HCT116 (cell line): ENCODE measurements around the gene ING4. TPM values are rescaled to one million over a fixed set of nuclear protein-coding genes. Genes with fewer than 3 reads are reported as not detected.

Experiments
- ATAC-seq: fragments of 200-7000 bp; cut with Tn5 transposase; 2 replicates; pipeline ENCODE4 v1.9.1; 2020; ENCODE audit warnings: mild to moderate bottlenecking, moderate library complexity
- BruUV-seq: library from RNA; stranded (reverse); fragments of 400-500 nt; replicated peaks from 2 replicates; lab custom pipeline; 2021; lab: Mats Ljungman, UMichigan
- CTCF ChIA-PET: fragments of 300-600 bp; sonication (Branson Sonifier 250); formaldehyde crosslinking; loops from one replicate; lab custom pipeline; 2021; ENCODE audit warnings: antibody characterized with exemption; lab: Charles Lee
- POLR2A ChIA-PET: fragments of 300-600, 350-600 bp; sonication (Branson Sonifier 250); formaldehyde crosslinking; loops from one replicate; lab custom pipeline; 2021; ENCODE audit warnings: antibody characterized with exemption; lab: Charles Lee
- RAD21 ChIA-PET, 2 experiments: fragments of 300-600 bp; sonication (Branson Sonifier 250); formaldehyde crosslinking; loops; one replicate each; lab custom pipeline; 2023; ENCODE audit warnings: low total read pairs in 2 of 2; ENCODE audit not compliant: uncharacterized antibody in 2 of 2, unreplicated experiment in 2 of 2, low non-redundant PET in 1 of 2; lab: Charles Lee
- DNase-seq: peaks from one replicate; pipeline ENCODE4 v3.0.0-alpha.2; 2010; ENCODE audit warnings: low read depth, low spot score
- H2AFZ ChIP-seq: fragments of 200-600 bp; shearing (Covaris generic), sonication (generic); 2 replicates; pipeline ENCODE4 v1.6.1; 2017; ENCODE audit warnings: low read depth, mixed run types, mixed read lengths, antibody characterized with exemption, low read length; ENCODE audit not compliant: poor library complexity, severe bottlenecking
- H3K27ac ChIP-seq: 2 replicates; pipeline ENCODE4 v1.5.1; 2012; ENCODE audit warnings: low read depth, low read length
- H3K27me3 ChIP-seq: fragments of 200-600 bp; sonication (generic); 2 replicates; pipeline ENCODE4 v1.6.1; 2016; ENCODE audit warnings: mixed run types, low read length, mixed read lengths; ENCODE audit not compliant: insufficient read depth
- H3K36me3 ChIP-seq, 2 experiments: fragments of 200-500 bp in 1 of 2; fragments of 200-600 bp in 1 of 2; sonication (Bioruptor generic) in 1 of 2; sonication (generic) in 1 of 2; 2 replicates each; pipeline versions ENCODE4 v1.5.1 to v1.6.1; 2014 to 2016; ENCODE audit warnings: low read length in 2 of 2, inconsistent platforms in 1 of 2, mixed read lengths in 1 of 2, mixed run types in 1 of 2; ENCODE audit not compliant: insufficient read depth in 2 of 2, control insufficient read depth in 1 of 2
- H3K4me1 ChIP-seq, 2 experiments: fragments of 200-600 bp in 1 of 2; sonication (generic) in 1 of 2; 2 replicates each; pipeline versions ENCODE4 v1.5.1 to v1.6.1; 2012 to 2017; ENCODE audit warnings: low read length in 2 of 2, inconsistent platforms in 1 of 2, mild to moderate bottlenecking in 1 of 2, mixed read lengths in 1 of 2, mixed run types in 1 of 2, moderate library complexity in 1 of 2; ENCODE audit not compliant: insufficient read depth in 2 of 2, control insufficient read depth in 1 of 2
- H3K4me2 ChIP-seq: fragments of 200-600 bp; sonication (generic); 2 replicates; pipeline ENCODE4 v1.6.1; 2017; ENCODE audit warnings: mixed run types, low read length, mixed read lengths
- H3K4me3 ChIP-seq, 2 experiments: fragments of 200-600 bp in 1 of 2; sonication (generic) in 1 of 2; replicated peaks in 1 of 2; 2 replicates each; pipeline ENCODE4 v1.5.1; 2011 to 2016; ENCODE audit warnings: low read length in 2 of 2, control low read depth in 1 of 2, low read depth in 1 of 2, mild to moderate bottlenecking in 1 of 2, mixed read lengths in 1 of 2, mixed run types in 1 of 2
- H3K79me2 ChIP-seq: fragments of 200-600 bp; sonication (generic); 2 replicates; pipeline ENCODE4 v1.6.1; 2017; ENCODE audit warnings: mild to moderate bottlenecking, mixed run types, low read length, moderate library complexity, mixed read lengths; ENCODE audit not compliant: insufficient read depth
- H3K9ac ChIP-seq: fragments of 200-600 bp; sonication (generic); 2 replicates; pipeline ENCODE4 v1.6.1; 2016; ENCODE audit warnings: low read length, mixed read lengths
- H3K9me2 ChIP-seq: fragments of 200-600 bp; sonication (generic), shearing (Covaris generic); 2 replicates; pipeline ENCODE4 v1.6.1; 2017; ENCODE audit warnings: mixed run types, mild to moderate bottlenecking, moderate library complexity; ENCODE audit not compliant: insufficient read depth
- H3K9me3 ChIP-seq, 2 experiments: fragments of 200-500 bp in 1 of 2; fragments of 200-600 bp in 1 of 2; sonication (Bioruptor generic) in 1 of 2; sonication (generic) in 1 of 2; 2 replicates each; pipeline ENCODE4 v1.6.1; 2014 to 2017; ENCODE audit warnings: low read length in 2 of 2, mixed read lengths in 2 of 2, inconsistent platforms in 1 of 2, low read depth in 1 of 2, mild to moderate bottlenecking in 1 of 2, mixed run types in 1 of 2, moderate library complexity in 1 of 2; ENCODE audit not compliant: control insufficient read depth in 1 of 2, insufficient read depth in 1 of 2
- H4K20me1 ChIP-seq: fragments of 200-600 bp; sonication (generic), shearing (Covaris generic); 2 replicates; pipeline ENCODE4 v1.6.1; 2017; ENCODE audit warnings: mixed run types, mild to moderate bottlenecking, moderate library complexity; ENCODE audit not compliant: insufficient read depth
- CBX3 ChIP-seq: IDR thresholded peaks from 2 replicates; pipeline ENCODE4 v1.6.1; 2012; ENCODE audit warnings: low read depth
- CEBPB ChIP-seq: IDR thresholded peaks from 2 replicates; pipeline ENCODE4 v1.6.1; 2012; ENCODE audit warnings: low read depth
- ELF1 ChIP-seq: IDR thresholded peaks from 2 replicates; pipeline ENCODE4 v1.6.1; 2012; ENCODE audit warnings: low read depth, borderline replicate concordance
- EZH2 ChIP-seq: fragments of 200-600 bp; sonication (generic); IDR thresholded peaks from 2 replicates; pipeline ENCODE4 v1.6.1; 2017; ENCODE audit warnings: antibody characterized with exemption, mixed run types
- EZH2phosphoT487 ChIP-seq: fragments of 200-600 bp; IDR thresholded peaks from 2 replicates; pipeline ENCODE4 v1.6.1; 2018; ENCODE audit warnings: antibody characterized with exemption, borderline replicate concordance
- FOSL1 ChIP-seq: IDR thresholded peaks from 2 replicates; pipeline ENCODE4 v1.6.1; 2012; ENCODE audit warnings: low read depth
- JUND ChIP-seq: IDR thresholded peaks from 2 replicates; pipeline ENCODE4 v1.6.1; 2012
- POLR2A ChIP-seq: IDR thresholded peaks from 2 replicates; pipeline ENCODE4 v1.7.0; 2011; ENCODE audit warnings: borderline replicate concordance; ENCODE audit not compliant: insufficient read depth, insufficient read length; ENCODE audit errors: extremely low read depth
- POLR2AphosphoS5 ChIP-seq: IDR thresholded peaks from 2 replicates; pipeline ENCODE4 v1.6.1; 2011; ENCODE audit warnings: mild to moderate bottlenecking, low read depth, low read length, moderate library complexity
- SRF ChIP-seq: IDR thresholded peaks from 2 replicates; pipeline ENCODE4 v1.6.1; 2012; ENCODE audit warnings: low read depth
- TCF7L2 ChIP-seq: IDR thresholded peaks from 2 replicates; pipeline ENCODE4 v1.7.0; 2011; ENCODE audit warnings: borderline replicate concordance, inconsistent platforms; ENCODE audit not compliant: insufficient read depth, insufficient read length; ENCODE audit errors: extremely low read depth
- ZFX ChIP-seq: fragments of 450-650 bp; IDR thresholded peaks from 2 replicates; pipeline ENCODE4 v1.6.1; 2017
- ZNF274 ChIP-seq: fragments of 200-500 bp; sonication (Bioruptor generic); IDR thresholded peaks from 2 replicates; pipeline ENCODE4 v1.6.1; 2014; ENCODE audit warnings: mild to moderate bottlenecking, low read depth, low read length, inconsistent platforms
- intact Hi-C: fragments of 100-400 bp; cut with micrococcal nuclease; formaldehyde crosslinking; loops from 2 replicates; pipeline ENCODE4 v1.10.0; 2022
- total RNA-seq: library from RNA; stranded (reverse); gene quantifications from one replicate; pipeline ENCODE4 v1.2.1, GENCODE V29; 2021; ENCODE audit not compliant: unreplicated experiment
- TF ChIP-seq, protein P1 (sequence below): IDR thresholded peaks from 2 replicates; pipeline ENCODE4 v1.6.1; 2012
- TF ChIP-seq, protein P2 (sequence below), 3 experiments: fragments of 200-600 bp in 1 of 3; sonication (generic) in 1 of 3; IDR thresholded peaks in 2 of 3; conservative IDR thresholded peaks in 1 of 3; 2 replicates each; pipeline ENCODE4 v1.5.1; 2012 to 2017; ENCODE audit warnings: low read depth in 2 of 3, low read length in 2 of 3, antibody characterized with exemption in 1 of 3, borderline replicate concordance in 1 of 3, control low read depth in 1 of 3, mild to moderate bottlenecking in 1 of 3, mixed read lengths in 1 of 3, mixed run types in 1 of 3, moderate library complexity in 1 of 3; ENCODE audit not compliant: insufficient read depth in 1 of 3
- TF ChIP-seq, protein P3 (sequence below): IDR thresholded peaks from 2 replicates; pipeline ENCODE4 v1.6.1; 2012; ENCODE audit warnings: low read depth

ING4 gene
- total RNA-seq, 1 experiment from 2014 or later: 17.9 TPM

DNA sequence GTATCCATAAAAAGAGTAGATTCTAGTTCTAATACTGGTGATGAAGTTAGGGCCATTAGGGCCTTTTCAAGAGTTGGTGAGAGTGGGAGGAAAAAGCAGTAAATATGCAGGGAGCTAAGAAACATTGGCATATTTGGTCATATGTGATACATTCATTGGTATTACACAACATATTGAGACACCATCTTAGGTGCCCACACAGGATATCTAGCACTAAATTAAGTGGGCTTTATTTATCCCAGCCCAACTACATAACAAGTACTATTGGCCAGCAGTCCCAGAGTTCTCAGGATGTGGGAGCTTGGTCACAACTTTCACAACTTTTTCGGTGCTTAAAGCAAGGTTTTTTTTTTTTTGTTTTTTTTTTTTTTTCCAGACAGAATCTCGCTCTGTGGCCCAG lies 2.0 kb upstream of the ING4 start:
- CTCF ChIA-PET: interaction anchor here (1.8 to 2.2 kb wide), 2 partner anchors 19 to 25 kb away, joined by 5 to 11 read pairs; partner anchors contain the start of gene ZNF384
- no TSS peak for BruUV-seq
- no peak overlapping the region for H2AFZ ChIP-seq

More for the DNA sequence above, 2.0 kb upstream of the ING4 start:
- ATAC-seq (no peak), DNase-seq (no peak)
- Histone ChIP-seq H3K9me3 (no peaks in the 10 kb centered on the region), H3K79me2 (peaks cover 6% of the 10 kb centered on the region; the same call in 1 of the 2 replicates), H3K36me3 (peaks cover 13 to 15% of the 10 kb centered on the region in 2 experiments; a peak in 3 of 4 replicates), H3K9ac (no peak overlapping the region), H3K4me3 (no peak overlapping the region), H3K27me3 (no peaks in the 10 kb centered on the region), H4K20me1 (no peaks in the 10 kb centered on the region), H3K4me2 (no peak overlapping the region), H3K27ac (no peak overlapping the region), H3K4me1 (peaks cover 10 to 14% of the 10 kb centered on the region in 2 experiments; a peak in 3 of 4 replicates), H3K9me2 (no peaks in the 10 kb centered on the region)
- intact Hi-C loops: no loop called here
- ChIA-PET RAD21 (interaction anchor here in 1 of 2 experiments (0.7 kb wide), 1 partner anchor 239 kb away, joined by 3 read pairs; no protein-coding TSS in a partner anchor), POLR2A (interaction anchor here (0.6 to 1.0 kb wide), 2 partner anchors 59 to 131 kb away, joined by 3 read pairs; partner anchors contain the start of genes COPS7A and GAPDH)
- no peak for TF ChIP-seq EZH2
- no peak for TF ChIP-seq EZH2phosphoT487
- TF ChIP-seq POLR2A: no peak
- TF ChIP-seq JUND: no peak
- no peak for TF ChIP-seq CEBPB
- TF ChIP-seq, protein P1, sequence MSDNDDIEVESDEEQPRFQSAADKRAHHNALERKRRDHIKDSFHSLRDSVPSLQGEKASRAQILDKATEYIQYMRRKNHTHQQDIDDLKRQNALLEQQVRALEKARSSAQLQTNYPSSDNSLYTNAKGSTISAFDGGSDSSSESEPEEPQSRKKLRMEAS: no peak
- TF ChIP-seq, protein P2, sequence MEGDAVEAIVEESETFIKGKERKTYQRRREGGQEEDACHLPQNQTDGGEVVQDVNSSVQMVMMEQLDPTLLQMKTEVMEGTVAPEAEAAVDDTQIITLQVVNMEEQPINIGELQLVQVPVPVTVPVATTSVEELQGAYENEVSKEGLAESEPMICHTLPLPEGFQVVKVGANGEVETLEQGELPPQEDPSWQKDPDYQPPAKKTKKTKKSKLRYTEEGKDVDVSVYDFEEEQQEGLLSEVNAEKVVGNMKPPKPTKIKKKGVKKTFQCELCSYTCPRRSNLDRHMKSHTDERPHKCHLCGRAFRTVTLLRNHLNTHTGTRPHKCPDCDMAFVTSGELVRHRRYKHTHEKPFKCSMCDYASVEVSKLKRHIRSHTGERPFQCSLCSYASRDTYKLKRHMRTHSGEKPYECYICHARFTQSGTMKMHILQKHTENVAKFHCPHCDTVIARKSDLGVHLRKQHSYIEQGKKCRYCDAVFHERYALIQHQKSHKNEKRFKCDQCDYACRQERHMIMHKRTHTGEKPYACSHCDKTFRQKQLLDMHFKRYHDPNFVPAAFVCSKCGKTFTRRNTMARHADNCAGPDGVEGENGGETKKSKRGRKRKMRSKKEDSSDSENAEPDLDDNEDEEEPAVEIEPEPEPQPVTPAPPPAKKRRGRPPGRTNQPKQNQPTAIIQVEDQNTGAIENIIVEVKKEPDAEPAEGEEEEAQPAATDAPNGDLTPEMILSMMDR (IDR thresholded peaks at IDR 0.05 in 2 of 3, conservative IDR thresholded peaks at IDR 0.05 in 1 of 3; ENCODE audit: borderline replicate concordance in 1 of 3, insufficient read depth in 1 of 3, low read depth in 2 of 3, low read length in 2 of 3): no peak
- TF ChIP-seq, protein P3, sequence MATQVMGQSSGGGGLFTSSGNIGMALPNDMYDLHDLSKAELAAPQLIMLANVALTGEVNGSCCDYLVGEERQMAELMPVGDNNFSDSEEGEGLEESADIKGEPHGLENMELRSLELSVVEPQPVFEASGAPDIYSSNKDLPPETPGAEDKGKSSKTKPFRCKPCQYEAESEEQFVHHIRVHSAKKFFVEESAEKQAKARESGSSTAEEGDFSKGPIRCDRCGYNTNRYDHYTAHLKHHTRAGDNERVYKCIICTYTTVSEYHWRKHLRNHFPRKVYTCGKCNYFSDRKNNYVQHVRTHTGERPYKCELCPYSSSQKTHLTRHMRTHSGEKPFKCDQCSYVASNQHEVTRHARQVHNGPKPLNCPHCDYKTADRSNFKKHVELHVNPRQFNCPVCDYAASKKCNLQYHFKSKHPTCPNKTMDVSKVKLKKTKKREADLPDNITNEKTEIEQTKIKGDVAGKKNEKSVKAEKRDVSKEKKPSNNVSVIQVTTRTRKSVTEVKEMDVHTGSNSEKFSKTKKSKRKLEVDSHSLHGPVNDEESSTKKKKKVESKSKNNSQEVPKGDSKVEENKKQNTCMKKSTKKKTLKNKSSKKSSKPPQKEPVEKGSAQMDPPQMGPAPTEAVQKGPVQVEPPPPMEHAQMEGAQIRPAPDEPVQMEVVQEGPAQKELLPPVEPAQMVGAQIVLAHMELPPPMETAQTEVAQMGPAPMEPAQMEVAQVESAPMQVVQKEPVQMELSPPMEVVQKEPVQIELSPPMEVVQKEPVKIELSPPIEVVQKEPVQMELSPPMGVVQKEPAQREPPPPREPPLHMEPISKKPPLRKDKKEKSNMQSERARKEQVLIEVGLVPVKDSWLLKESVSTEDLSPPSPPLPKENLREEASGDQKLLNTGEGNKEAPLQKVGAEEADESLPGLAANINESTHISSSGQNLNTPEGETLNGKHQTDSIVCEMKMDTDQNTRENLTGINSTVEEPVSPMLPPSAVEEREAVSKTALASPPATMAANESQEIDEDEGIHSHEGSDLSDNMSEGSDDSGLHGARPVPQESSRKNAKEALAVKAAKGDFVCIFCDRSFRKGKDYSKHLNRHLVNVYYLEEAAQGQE: no peak
- TF ChIP-seq TCF7L2: no peak
- TF ChIP-seq FOSL1: no peak
- no peak for TF ChIP-seq ZFX
- TF ChIP-seq ELF1: no peak
- no peak for TF ChIP-seq ZNF274
- TF ChIP-seq CBX3: no peak
- TF ChIP-seq POLR2AphosphoS5: no peak
- no peak for TF ChIP-seq SRF
